ENCODE data around the gene MOBP. TPM values are rescaled to one million over a fixed set of nuclear protein-coding genes. Genes with fewer than 3 reads are reported as not detected.

The MOBP gene
- total RNA-seq, 1 experiment from 2014 or later: not detected

GRCh38 chr3:39515681-39516441 lies 48.4 kb downstream of the MOBP start:
- H3K4me3 ChIP-seq (ENCODE audit: low read length): no peak overlapping the region
- CTCF ChIA-PET: no interaction called here
- ATAC-seq: no peak
- H3K9me3 ChIP-seq (ENCODE audit: low read length): no peaks in the 10 kb centered on the region
- no peak for DNase-seq
- no peak overlapping the region for H3K27ac ChIP-seq (ENCODE audit: low read length)
- TF ChIP-seq, protein P1, sequence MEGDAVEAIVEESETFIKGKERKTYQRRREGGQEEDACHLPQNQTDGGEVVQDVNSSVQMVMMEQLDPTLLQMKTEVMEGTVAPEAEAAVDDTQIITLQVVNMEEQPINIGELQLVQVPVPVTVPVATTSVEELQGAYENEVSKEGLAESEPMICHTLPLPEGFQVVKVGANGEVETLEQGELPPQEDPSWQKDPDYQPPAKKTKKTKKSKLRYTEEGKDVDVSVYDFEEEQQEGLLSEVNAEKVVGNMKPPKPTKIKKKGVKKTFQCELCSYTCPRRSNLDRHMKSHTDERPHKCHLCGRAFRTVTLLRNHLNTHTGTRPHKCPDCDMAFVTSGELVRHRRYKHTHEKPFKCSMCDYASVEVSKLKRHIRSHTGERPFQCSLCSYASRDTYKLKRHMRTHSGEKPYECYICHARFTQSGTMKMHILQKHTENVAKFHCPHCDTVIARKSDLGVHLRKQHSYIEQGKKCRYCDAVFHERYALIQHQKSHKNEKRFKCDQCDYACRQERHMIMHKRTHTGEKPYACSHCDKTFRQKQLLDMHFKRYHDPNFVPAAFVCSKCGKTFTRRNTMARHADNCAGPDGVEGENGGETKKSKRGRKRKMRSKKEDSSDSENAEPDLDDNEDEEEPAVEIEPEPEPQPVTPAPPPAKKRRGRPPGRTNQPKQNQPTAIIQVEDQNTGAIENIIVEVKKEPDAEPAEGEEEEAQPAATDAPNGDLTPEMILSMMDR (conservative IDR thresholded peaks at IDR 0.05; ENCODE audit: low read depth, low read length): no peak
- TF ChIP-seq EZH2phosphoT487 (IDR thresholded peaks at IDR 0.05; ENCODE audit: borderline replicate concordance, low read length) (no peak), EZH2 (IDR thresholded peaks at IDR 0.05; ENCODE audit: low read length, unreplicated experiment) (no peak)
- H3K4me1 ChIP-seq (ENCODE audit: insufficient read depth, low read length): no peaks in the 10 kb centered on the region
- no peak overlapping the region for H2AFZ ChIP-seq (ENCODE audit: low read length)
- intact Hi-C loops (cut with micrococcal nuclease): no loop called here
- no peaks in the 10 kb centered on the region for H3K36me3 ChIP-seq (ENCODE audit: low read depth, low read length)
- H3K27me3 ChIP-seq (ENCODE audit: low read length): peaks cover 47% of the 10 kb centered on the region
- POLR2A ChIA-PET (ENCODE audit: unreplicated experiment): no interaction called here
- no peaks in the 10 kb centered on the region for H4K20me1 ChIP-seq (ENCODE audit: low read length)
- H3K9me2 ChIP-seq (replicated peaks; ENCODE audit: low read length): no peaks in the 10 kb centered on the region
- no peak overlapping the region for H3K4me2 ChIP-seq (ENCODE audit: low read length)
- H3K9ac ChIP-seq (ENCODE audit: low read length): no peak overlapping the region
- H3F3A ChIP-seq (ENCODE audit: low read length, unreplicated experiment): no peaks in the 10 kb centered on the region
- BruUV-seq (replicated peaks): no TSS peak
- H3K79me2 ChIP-seq (ENCODE audit: low read length): no peaks in the 10 kb centered on the region

DNA sequence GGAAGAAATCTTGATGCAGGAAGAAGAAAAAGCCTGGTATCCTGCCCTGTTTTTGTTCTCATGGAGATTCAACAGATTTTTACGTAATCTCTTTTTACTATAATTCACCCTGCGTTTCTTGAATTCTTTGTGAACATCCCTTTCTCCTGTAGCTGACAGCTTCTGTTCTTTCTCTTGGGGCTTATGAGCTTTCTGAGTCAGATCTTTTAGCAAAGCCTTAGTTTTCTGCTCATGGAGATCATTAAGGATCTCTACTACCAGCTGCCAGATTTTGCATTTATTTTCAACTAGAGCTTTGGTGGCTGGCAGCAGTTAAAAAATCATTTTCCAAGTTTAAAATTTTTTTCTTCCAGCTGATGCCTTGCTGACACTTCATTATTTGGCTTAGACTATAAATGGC lies 51.6 kb downstream of the MOBP start:
- Histone ChIP-seq H3K9me3 (ENCODE audit: low read length) (no peaks in the 10 kb centered on the region), H3K27me3 (ENCODE audit: low read length) (peaks cover 45% of the 10 kb centered on the region), H3K4me3 (ENCODE audit: low read length) (no peak overlapping the region), H3K36me3 (ENCODE audit: low read depth, low read length) (no peaks in the 10 kb centered on the region), H4K20me1 (ENCODE audit: low read length) (no peaks in the 10 kb centered on the region), H3K27ac (ENCODE audit: low read length) (no peak overlapping the region), H2AFZ (ENCODE audit: low read length) (no peak overlapping the region), H3K4me2 (ENCODE audit: low read length) (no peak overlapping the region), H3F3A (ENCODE audit: low read length, unreplicated experiment) (no peaks in the 10 kb centered on the region), H3K4me1 (ENCODE audit: insufficient read depth, low read length) (no peaks in the 10 kb centered on the region), H3K9me2 (replicated peaks; ENCODE audit: low read length) (no peaks in the 10 kb centered on the region), H3K79me2 (ENCODE audit: low read length) (no peaks in the 10 kb centered on the region), H3K9ac (ENCODE audit: low read length) (no peak overlapping the region)
- CTCF ChIA-PET: no interaction called here
- ATAC-seq (no peak), DNase-seq (no peak)
- intact Hi-C loops (cut with micrococcal nuclease): no loop called here
- POLR2A ChIA-PET (ENCODE audit: unreplicated experiment): no interaction called here
- BruUV-seq (replicated peaks): no TSS peak
- TF ChIP-seq EZH2phosphoT487 (IDR thresholded peaks at IDR 0.05; ENCODE audit: borderline replicate concordance, low read length) (no peak), EZH2 (IDR thresholded peaks at IDR 0.05; ENCODE audit: low read length, unreplicated experiment) (no peak)
- TF ChIP-seq, protein P1 (conservative IDR thresholded peaks at IDR 0.05; ENCODE audit: low read depth, low read length): no peak

DNA sequence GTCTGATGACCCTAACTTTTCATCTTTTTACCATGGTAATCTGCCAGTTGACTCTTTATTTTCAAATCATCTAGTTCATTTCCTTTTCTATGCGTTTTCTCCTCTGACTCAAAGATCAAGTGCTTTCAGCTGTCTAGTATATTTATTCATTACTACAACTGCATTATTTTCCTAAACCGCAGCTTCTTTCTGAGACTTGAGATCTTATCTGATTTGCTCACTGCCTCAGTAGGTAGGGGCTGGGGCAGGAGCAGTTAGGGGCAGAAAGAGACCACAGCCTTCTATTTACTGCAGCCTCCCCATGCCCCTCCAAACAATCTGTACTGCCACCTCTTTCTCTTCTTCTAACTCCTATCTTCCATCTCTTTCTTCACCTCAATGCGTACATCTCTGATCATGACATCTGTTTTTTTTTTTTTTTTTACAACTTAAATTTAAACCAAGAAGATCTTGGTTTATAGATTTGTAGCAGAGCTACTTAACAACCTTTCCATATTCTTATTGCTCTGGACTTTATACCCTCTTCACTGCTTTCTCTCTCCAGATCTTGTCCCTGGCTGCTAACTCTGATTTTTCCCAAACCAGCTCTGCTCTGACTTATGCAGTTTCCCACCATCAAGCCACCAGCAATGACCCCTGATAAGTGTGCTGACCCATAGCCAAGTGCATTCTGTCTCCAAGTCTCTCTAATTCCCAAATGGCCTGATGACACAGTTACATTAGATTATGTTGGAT lies 52.2 kb downstream of the MOBP start:
- intact Hi-C loops (cut with micrococcal nuclease): no loop called here
- ATAC-seq (no peak), DNase-seq (no peak)
- Histone ChIP-seq H2AFZ (ENCODE audit: low read length) (no peak overlapping the region), H3K36me3 (ENCODE audit: low read depth, low read length) (no peaks in the 10 kb centered on the region), H3F3A (ENCODE audit: low read length, unreplicated experiment) (no peaks in the 10 kb centered on the region), H3K27ac (ENCODE audit: low read length) (no peak overlapping the region), H3K4me1 (ENCODE audit: insufficient read depth, low read length) (no peaks in the 10 kb centered on the region), H3K79me2 (ENCODE audit: low read length) (no peaks in the 10 kb centered on the region), H3K4me2 (ENCODE audit: low read length) (no peak overlapping the region), H4K20me1 (ENCODE audit: low read length) (no peaks in the 10 kb centered on the region), H3K4me3 (ENCODE audit: low read length) (no peak overlapping the region), H3K9me2 (replicated peaks; ENCODE audit: low read length) (no peaks in the 10 kb centered on the region), H3K27me3 (ENCODE audit: low read length) (peaks cover 39% of the 10 kb centered on the region), H3K9me3 (ENCODE audit: low read length) (no peaks in the 10 kb centered on the region), H3K9ac (ENCODE audit: low read length) (no peak overlapping the region)
- TF ChIP-seq EZH2phosphoT487 (IDR thresholded peaks at IDR 0.05; ENCODE audit: borderline replicate concordance, low read length) (no peak), EZH2 (IDR thresholded peaks at IDR 0.05; ENCODE audit: low read length, unreplicated experiment) (no peak)
- TF ChIP-seq, protein P1 (conservative IDR thresholded peaks at IDR 0.05; ENCODE audit: low read depth, low read length): no peak
- CTCF ChIA-PET: no interaction called here
- BruUV-seq (replicated peaks): no TSS peak
- POLR2A ChIA-PET (ENCODE audit: unreplicated experiment): no interaction called here

All from PC-3 (cell line).